ENCODE data around the gene CBLC.

- no peak for TF ChIP-seq CTCF (IDR thresholded peaks at IDR 0.05)
- TF ChIP-seq EZH2 (IDR thresholded peaks at IDR 0.05; ENCODE audit: borderline replicate concordance, insufficient read depth, low read depth, low read length, poor library complexity, severe bottlenecking): no peak
Measured at GRCh38 chr19:44839276-44839675, 61.6 kb downstream of the CBLC start.

All from B cell (primary cell).